ENCODE measurements around the gene ZNF524.
A peak's percentile ranks its signal among the peaks of the same experiment; 100 is the strongest.

The ZNF524 gene

GRCh38 chr19:55616395-55616875, 16.3 kb downstream of the ZNF524 start:
- Histone ChIP-seq H3K4me3 (ENCODE audit: low read length) (no peak overlapping the region), H3K27me3 (ENCODE audit: control insufficient read depth, insufficient read depth, low read length) (no peaks in the 10 kb centered on the region), H3K4me1 (ENCODE audit: control insufficient read depth, low read depth, low read length) (no peaks in the 10 kb centered on the region), H3K9ac (ENCODE audit: low read length) (no peak overlapping the region), H3K9me3 (ENCODE audit: control insufficient read depth, low read depth, low read length) (no peaks in the 10 kb centered on the region), H3K36me3 (ENCODE audit: control insufficient read depth, low read depth, low read length) (peaks cover 5% of the 10 kb centered on the region), H3K27ac (ENCODE audit: low read length) (no peak overlapping the region)

GRCh38 chr19:55617426-55617825, 17.3 kb downstream of the ZNF524 start:
- Histone ChIP-seq H3K27ac (ENCODE audit: low read length) (no peak overlapping the region), H3K9ac (ENCODE audit: low read length) (no peak overlapping the region), H3K36me3 (ENCODE audit: control insufficient read depth, low read depth, low read length) (peaks cover 5% of the 10 kb centered on the region), H3K27me3 (ENCODE audit: control insufficient read depth, insufficient read depth, low read length) (no peaks in the 10 kb centered on the region), H3K9me3 (ENCODE audit: control insufficient read depth, low read depth, low read length) (no peaks in the 10 kb centered on the region), H3K4me3 (ENCODE audit: low read length) (no peak overlapping the region), H3K4me1 (ENCODE audit: control insufficient read depth, low read depth, low read length) (no peaks in the 10 kb centered on the region)

GRCh38 chr19:55618426-55618825, 18.3 kb downstream of the ZNF524 start:
- Histone ChIP-seq H3K4me1 (ENCODE audit: control insufficient read depth, low read depth, low read length) (no peaks in the 10 kb centered on the region), H3K27ac (ENCODE audit: low read length) (no peak overlapping the region), H3K9me3 (ENCODE audit: control insufficient read depth, low read depth, low read length) (no peaks in the 10 kb centered on the region), H3K9ac (ENCODE audit: low read length) (no peak overlapping the region), H3K36me3 (ENCODE audit: control insufficient read depth, low read depth, low read length) (peaks cover 5% of the 10 kb centered on the region), H3K27me3 (ENCODE audit: control insufficient read depth, insufficient read depth, low read length) (no peaks in the 10 kb centered on the region), H3K4me3 (ENCODE audit: low read length) (no peak overlapping the region)

- no peaks in the 10 kb centered on the region for H3K4me1 ChIP-seq (ENCODE audit: control insufficient read depth, low read depth, low read length)
- H3K9me3 ChIP-seq (ENCODE audit: control insufficient read depth, low read depth, low read length) = no peaks in the 10 kb centered on the region
- no peak overlapping the region for H3K27ac ChIP-seq (ENCODE audit: low read length)
- H3K27me3 ChIP-seq (ENCODE audit: control insufficient read depth, insufficient read depth, low read length) = no peaks in the 10 kb centered on the region
- no peak overlapping the region for H3K9ac ChIP-seq (ENCODE audit: low read length)
- H3K36me3 ChIP-seq (ENCODE audit: control insufficient read depth, low read depth, low read length) = peaks cover 5% of the 10 kb centered on the region
- H3K4me3 ChIP-seq (ENCODE audit: low read length) = no peak overlapping the region
Measured at GRCh38 chr19:55619286-55619685, 19.2 kb downstream of the ZNF524 start.

GRCh38 chr19:55620410-55621204, 20.5 kb downstream of the ZNF524 start:
- H3K9me3 ChIP-seq (ENCODE audit: control insufficient read depth, low read depth, low read length) = no peaks in the 10 kb centered on the region
- no peaks in the 10 kb centered on the region for H3K27me3 ChIP-seq (ENCODE audit: control insufficient read depth, insufficient read depth, low read length)
- peaks cover 5% of the 10 kb centered on the region for H3K36me3 ChIP-seq (ENCODE audit: control insufficient read depth, low read depth, low read length)
- no peak overlapping the region for H3K9ac ChIP-seq (ENCODE audit: low read length)
- no peaks in the 10 kb centered on the region for H3K4me1 ChIP-seq (ENCODE audit: control insufficient read depth, low read depth, low read length)
- no peak overlapping the region for H3K4me3 ChIP-seq (ENCODE audit: low read length)
- no peak overlapping the region for H3K27ac ChIP-seq (ENCODE audit: low read length)

GRCh38 chr19:55621205-55621672, 21.2 kb downstream of the ZNF524 start:
- Histone ChIP-seq H3K36me3 (ENCODE audit: control insufficient read depth, low read depth, low read length) (peaks cover 5% of the 10 kb centered on the region), H3K4me1 (ENCODE audit: control insufficient read depth, low read depth, low read length) (no peaks in the 10 kb centered on the region), H3K9ac (ENCODE audit: low read length) (no peak overlapping the region), H3K27ac (ENCODE audit: low read length) (no peak overlapping the region), H3K27me3 (ENCODE audit: control insufficient read depth, insufficient read depth, low read length) (no peaks in the 10 kb centered on the region), H3K9me3 (ENCODE audit: control insufficient read depth, low read depth, low read length) (no peaks in the 10 kb centered on the region), H3K4me3 (ENCODE audit: low read length) (no peak overlapping the region)

- Histone ChIP-seq H3K36me3 (ENCODE audit: control insufficient read depth, low read depth, low read length) (peaks cover 5% of the 10 kb centered on the region), H3K9ac (ENCODE audit: low read length) (no peak overlapping the region), H3K9me3 (ENCODE audit: control insufficient read depth, low read depth, low read length) (no peaks in the 10 kb centered on the region), H3K27me3 (ENCODE audit: control insufficient read depth, insufficient read depth, low read length) (no peaks in the 10 kb centered on the region), H3K27ac (ENCODE audit: low read length) (no peak overlapping the region), H3K4me1 (ENCODE audit: control insufficient read depth, low read depth, low read length) (no peaks in the 10 kb centered on the region), H3K4me3 (ENCODE audit: low read length) (no peak overlapping the region)
Measured at GRCh38 chr19:55621673-55622231, 21.7 kb downstream of the ZNF524 start.

GRCh38 chr19:55622242-55622969, 22.3 kb downstream of the ZNF524 start:
- no peaks in the 10 kb centered on the region for H3K4me1 ChIP-seq (ENCODE audit: control insufficient read depth, low read depth, low read length)
- no peak overlapping the region for H3K9ac ChIP-seq (ENCODE audit: low read length)
- no peaks in the 10 kb centered on the region for H3K27me3 ChIP-seq (ENCODE audit: control insufficient read depth, insufficient read depth, low read length)
- H3K27ac ChIP-seq (ENCODE audit: low read length) = no peak overlapping the region
- H3K36me3 ChIP-seq (ENCODE audit: control insufficient read depth, low read depth, low read length) = peaks cover 3% of the 10 kb centered on the region
- no peak overlapping the region for H3K4me3 ChIP-seq (ENCODE audit: low read length)
- H3K9me3 ChIP-seq (ENCODE audit: control insufficient read depth, low read depth, low read length) = no peaks in the 10 kb centered on the region

- Histone ChIP-seq H3K36me3 (ENCODE audit: control insufficient read depth, low read depth, low read length) (no peaks in the 10 kb centered on the region), H3K27me3 (ENCODE audit: control insufficient read depth, insufficient read depth, low read length) (no peaks in the 10 kb centered on the region), H3K4me3 (ENCODE audit: low read length) (no peak overlapping the region), H3K9me3 (ENCODE audit: control insufficient read depth, low read depth, low read length) (no peaks in the 10 kb centered on the region), H3K4me1 (ENCODE audit: control insufficient read depth, low read depth, low read length) (no peaks in the 10 kb centered on the region), H3K9ac (ENCODE audit: low read length) (no peak overlapping the region), H3K27ac (ENCODE audit: low read length) (no peak overlapping the region)
Measured at GRCh38 chr19:55623130-55623529, 23.0 kb downstream of the ZNF524 start.

GRCh38 chr19:55623561-55623960, 23.5 kb downstream of the ZNF524 start:
- Histone ChIP-seq H3K9me3 (ENCODE audit: control insufficient read depth, low read depth, low read length) (no peaks in the 10 kb centered on the region), H3K36me3 (ENCODE audit: control insufficient read depth, low read depth, low read length) (no peaks in the 10 kb centered on the region), H3K27me3 (ENCODE audit: control insufficient read depth, insufficient read depth, low read length) (no peaks in the 10 kb centered on the region), H3K4me1 (ENCODE audit: control insufficient read depth, low read depth, low read length) (no peaks in the 10 kb centered on the region), H3K9ac (ENCODE audit: low read length) (no peak overlapping the region), H3K27ac (ENCODE audit: low read length) (no peak overlapping the region), H3K4me3 (ENCODE audit: low read length) (peak overlapping the region; percentile 50)

- H3K36me3 ChIP-seq (ENCODE audit: control insufficient read depth, low read depth, low read length) = no peaks in the 10 kb centered on the region
- no peaks in the 10 kb centered on the region for H3K27me3 ChIP-seq (ENCODE audit: control insufficient read depth, insufficient read depth, low read length)
- H3K27ac ChIP-seq (ENCODE audit: low read length) = peak within 1 kb of the TSS; percentile 21
- H3K4me1 ChIP-seq (ENCODE audit: control insufficient read depth, low read depth, low read length) = no peaks in the 10 kb centered on the region
- H3K9me3 ChIP-seq (ENCODE audit: control insufficient read depth, low read depth, low read length) = no peaks in the 10 kb centered on the region
- peak within 1 kb of the TSS; percentile 49 for H3K9ac ChIP-seq (ENCODE audit: low read length)
- H3K4me3 ChIP-seq (ENCODE audit: low read length) = peak within 1 kb of the TSS; percentile 64
Measured at GRCh38 chr19:55624109-55625003, 24.3 kb downstream of the ZNF524 start, which contains the start of gene ZNF784. TSS of gene ZNF784 (minus strand) at chr19:55624566. CDS start at chr19:55624561, 5 bp downstream.

All from iPS-18a (cell line).